KMS-11 (cell line): ENCODE results near the gene PLEKHG1.

ENCODE experiments used
- H2AFZ ChIP-seq: fragments of 200-600 bp; sonication (generic); 2 replicates; pipeline ENCODE4 v1.6.1; 2016; ENCODE audit warnings: antibody characterized with exemption, mixed run types, low read depth
- H3K27ac ChIP-seq: fragments of 200-600 bp; sonication (generic); 2 replicates; pipeline ENCODE4 v1.6.1; 2016; ENCODE audit warnings: mild to moderate bottlenecking, mixed run types
- H3K27me3 ChIP-seq: fragments of 200-600 bp; sonication (generic); 2 replicates; pipeline ENCODE4 v1.6.1; 2017; ENCODE audit warnings: mild to moderate bottlenecking, low read depth, mixed run types, moderate library complexity; ENCODE audit not compliant: insufficient read depth
- H3K36me3 ChIP-seq: fragments of 200-600 bp; sonication (generic); 2 replicates; pipeline ENCODE4 v1.6.1; 2017; ENCODE audit warnings: mild to moderate bottlenecking, mixed run types; ENCODE audit not compliant: insufficient read depth
- H3K4me1 ChIP-seq: fragments of 200-600 bp; sonication (generic); 2 replicates; pipeline ENCODE4 v1.6.1; 2016; ENCODE audit warnings: mild to moderate bottlenecking, low read depth, mixed run types; ENCODE audit not compliant: poor library complexity, severe bottlenecking
- H3K4me2 ChIP-seq: fragments of 200-600 bp; sonication (generic); 2 replicates; pipeline ENCODE4 v1.7.0; 2016; ENCODE audit warnings: mild to moderate bottlenecking, mixed run types
- H3K4me3 ChIP-seq: fragments of 200-600 bp; sonication (generic); IDR thresholded peaks from 2 replicates; pipeline ENCODE4 v1.6.1; 2017; ENCODE audit warnings: low read depth, low read length, mixed read lengths; ENCODE audit not compliant: insufficient read depth
- H3K79me2 ChIP-seq: fragments of 200-600 bp; sonication (generic); 2 replicates; pipeline ENCODE4 v1.6.1; 2016; ENCODE audit warnings: low read depth, mixed run types; ENCODE audit not compliant: insufficient read depth
- H3K9ac ChIP-seq: fragments of 200-600 bp; sonication (generic); 2 replicates; pipeline ENCODE4 v1.6.1; 2016; ENCODE audit warnings: mild to moderate bottlenecking, mixed run types
- H4K20me1 ChIP-seq: fragments of 200-600 bp; sonication (generic); 2 replicates; pipeline ENCODE4 v1.6.1; 2016; ENCODE audit warnings: mild to moderate bottlenecking, mixed run types; ENCODE audit not compliant: insufficient read depth
- TF ChIP-seq, protein P1 (sequence below): fragments of 200-600 bp; sonication (generic); conservative IDR thresholded peaks from 2 replicates; pipeline ENCODE4 v1.6.1; 2017; ENCODE audit warnings: low read depth, mild to moderate bottlenecking, antibody characterized with exemption, low read length, moderate library complexity, mixed read lengths

The PLEKHG1 gene

GRCh38 chr6:150589852-150590251 lies 9.8 kb upstream of the PLEKHG1 start:
- Histone ChIP-seq H3K27me3 (no peaks in the 10 kb centered on the region), H3K4me2 (no peak overlapping the region), H3K36me3 (no peaks in the 10 kb centered on the region), H3K9ac (no peak overlapping the region), H3K4me3 (no peak overlapping the region), H3K27ac (no peak overlapping the region), H4K20me1 (no peaks in the 10 kb centered on the region), H3K79me2 (no peaks in the 10 kb centered on the region), H3K4me1 (no peaks in the 10 kb centered on the region), H2AFZ (no peak overlapping the region)
- TF ChIP-seq, protein P1, sequence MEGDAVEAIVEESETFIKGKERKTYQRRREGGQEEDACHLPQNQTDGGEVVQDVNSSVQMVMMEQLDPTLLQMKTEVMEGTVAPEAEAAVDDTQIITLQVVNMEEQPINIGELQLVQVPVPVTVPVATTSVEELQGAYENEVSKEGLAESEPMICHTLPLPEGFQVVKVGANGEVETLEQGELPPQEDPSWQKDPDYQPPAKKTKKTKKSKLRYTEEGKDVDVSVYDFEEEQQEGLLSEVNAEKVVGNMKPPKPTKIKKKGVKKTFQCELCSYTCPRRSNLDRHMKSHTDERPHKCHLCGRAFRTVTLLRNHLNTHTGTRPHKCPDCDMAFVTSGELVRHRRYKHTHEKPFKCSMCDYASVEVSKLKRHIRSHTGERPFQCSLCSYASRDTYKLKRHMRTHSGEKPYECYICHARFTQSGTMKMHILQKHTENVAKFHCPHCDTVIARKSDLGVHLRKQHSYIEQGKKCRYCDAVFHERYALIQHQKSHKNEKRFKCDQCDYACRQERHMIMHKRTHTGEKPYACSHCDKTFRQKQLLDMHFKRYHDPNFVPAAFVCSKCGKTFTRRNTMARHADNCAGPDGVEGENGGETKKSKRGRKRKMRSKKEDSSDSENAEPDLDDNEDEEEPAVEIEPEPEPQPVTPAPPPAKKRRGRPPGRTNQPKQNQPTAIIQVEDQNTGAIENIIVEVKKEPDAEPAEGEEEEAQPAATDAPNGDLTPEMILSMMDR = no peak

GRCh38 chr6:150590446-150590845 lies 9.2 kb upstream of the PLEKHG1 start:
- TF ChIP-seq, protein P1 = no peak
- Histone ChIP-seq H3K4me2 (no peak overlapping the region), H3K79me2 (no peaks in the 10 kb centered on the region), H3K27me3 (no peaks in the 10 kb centered on the region), H3K36me3 (no peaks in the 10 kb centered on the region), H3K4me3 (no peak overlapping the region), H3K4me1 (no peaks in the 10 kb centered on the region), H2AFZ (no peak overlapping the region), H4K20me1 (no peaks in the 10 kb centered on the region), H3K27ac (no peak overlapping the region), H3K9ac (no peak overlapping the region)

DNA sequence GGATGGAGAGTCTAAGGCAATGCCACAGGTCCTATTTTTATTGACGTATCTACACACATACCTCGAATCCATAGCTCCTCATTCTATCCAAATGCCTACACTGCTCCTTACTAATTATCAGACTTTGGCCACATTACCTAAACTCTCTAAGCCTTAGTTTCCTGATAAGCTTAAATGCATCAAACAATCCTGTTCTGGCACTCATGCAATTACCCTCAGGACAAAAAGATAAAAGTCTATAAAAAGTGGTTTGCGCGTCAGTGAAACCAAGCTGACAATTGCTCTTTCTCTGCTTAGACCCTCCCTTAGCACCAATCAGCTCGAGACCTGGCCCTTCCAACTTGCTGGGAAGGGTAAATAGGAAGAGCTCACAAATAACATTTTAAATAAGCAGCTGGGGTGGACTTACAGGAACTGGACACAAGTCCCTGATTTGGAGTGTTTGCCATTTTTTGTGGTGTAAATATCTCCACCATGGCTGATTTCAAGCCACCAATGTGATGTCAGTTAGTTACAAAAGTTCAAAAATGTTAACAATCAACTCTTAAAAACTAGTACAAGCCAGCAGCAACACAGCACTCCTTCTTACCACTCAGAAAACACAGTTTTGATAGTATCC lies 7.2 kb upstream of the PLEKHG1 start:
- Histone ChIP-seq H3K4me2 (no peak overlapping the region), H3K4me1 (no peaks in the 10 kb centered on the region), H3K9ac (no peak overlapping the region), H3K27ac (no peak overlapping the region), H2AFZ (no peak overlapping the region), H3K36me3 (no peaks in the 10 kb centered on the region), H3K79me2 (no peaks in the 10 kb centered on the region), H3K27me3 (no peaks in the 10 kb centered on the region), H3K4me3 (no peak overlapping the region), H4K20me1 (no peaks in the 10 kb centered on the region)
- TF ChIP-seq, protein P1 = no peak

GRCh38 chr6:150593119-150593518 lies 6.6 kb upstream of the PLEKHG1 start:
- no peaks in the 10 kb centered on the region for H3K4me1 ChIP-seq
- no peaks in the 10 kb centered on the region for H3K27me3 ChIP-seq
- no peak overlapping the region for H3K4me3 ChIP-seq
- H3K27ac ChIP-seq = no peak overlapping the region
- no peaks in the 10 kb centered on the region for H3K36me3 ChIP-seq
- H3K4me2 ChIP-seq = no peak overlapping the region
- H2AFZ ChIP-seq = no peak overlapping the region
- H3K79me2 ChIP-seq = no peaks in the 10 kb centered on the region
- TF ChIP-seq, protein P1 = no peak
- H4K20me1 ChIP-seq = no peaks in the 10 kb centered on the region
- H3K9ac ChIP-seq = no peak overlapping the region
